BLaER1 (cell line): Measurements from ENCODE around the gene SIRT7.

Experiments
- H3K27ac ChIP-seq: shearing (Covaris generic); formaldehyde crosslinking; 2 replicates; pipeline ENCODE4 v1.8.1; 2022
- H3K27me3 ChIP-seq: shearing (Covaris generic); formaldehyde crosslinking; 2 replicates; pipeline ENCODE4 v1.8.1; 2022
- H3K36me3 ChIP-seq: shearing (Covaris generic); formaldehyde crosslinking; 2 replicates; pipeline ENCODE4 v1.8.1; 2022
- H3K4me1 ChIP-seq: shearing (Covaris generic); formaldehyde crosslinking; 2 replicates; pipeline ENCODE4 v1.8.1; 2022
- H3K4me2 ChIP-seq: shearing (Covaris generic); formaldehyde crosslinking; 2 replicates; pipeline ENCODE4 v1.8.1; 2022
- H3K4me3 ChIP-seq: shearing (Covaris generic); formaldehyde crosslinking; 2 replicates; pipeline ENCODE4 v1.8.1; 2022
- H3K9ac ChIP-seq: shearing (Covaris generic); formaldehyde crosslinking; 2 replicates; pipeline ENCODE4 v1.8.1; 2022
- H3K9me3 ChIP-seq: shearing (Covaris generic); formaldehyde crosslinking; 2 replicates; pipeline ENCODE4 v1.8.1; 2022
- H4K20me1 ChIP-seq: shearing (Covaris generic); formaldehyde crosslinking; 2 replicates; pipeline ENCODE4 v1.8.1; 2022
- Cebpa-rat ChIP-seq: shearing (Covaris generic); IDR thresholded peaks from 2 replicates; pipeline ENCODE4 v1.8.1; 2022

SIRT7 gene

DNA sequence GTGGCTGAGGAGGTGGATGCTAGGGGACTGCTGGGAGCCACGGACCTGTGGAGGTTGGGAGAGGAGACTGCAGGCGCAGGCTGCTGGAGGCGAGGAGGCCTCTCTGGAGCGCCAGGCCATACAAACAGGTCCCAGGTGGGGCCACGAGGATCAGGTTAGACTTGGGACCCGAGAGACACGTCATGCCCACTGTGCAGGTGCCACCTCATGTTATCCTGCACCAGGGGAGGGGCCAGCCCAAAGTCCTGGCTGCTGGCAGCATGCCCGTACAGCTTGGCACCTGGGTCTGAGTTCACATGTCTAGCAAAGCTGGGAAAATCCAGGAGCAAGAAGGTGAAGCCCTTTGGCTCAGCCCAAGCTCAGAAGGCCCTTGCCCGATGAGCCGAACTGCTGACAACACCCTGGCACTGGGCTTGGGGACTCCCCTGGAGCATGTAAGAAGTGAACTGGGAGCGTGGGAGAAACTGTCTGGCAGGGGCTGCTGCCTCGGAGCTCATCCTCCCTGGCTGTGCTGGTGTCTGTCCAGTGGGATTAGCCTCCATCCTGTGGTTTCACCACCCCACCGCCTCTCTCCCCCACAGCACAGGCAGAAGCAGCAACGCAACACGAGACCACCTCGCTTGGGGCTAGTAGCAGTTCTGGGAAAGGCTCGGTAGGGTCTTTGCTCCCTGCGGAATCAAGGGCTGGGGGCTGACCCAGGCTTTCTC lies 52.1 kb downstream of the SIRT7 start:
- Histone ChIP-seq H3K36me3 (peaks cover 75% of the 10 kb centered on the region), H3K27ac (peak overlapping the region; percentile 76), H3K4me1 (peaks cover 81% of the 10 kb centered on the region), H3K9me3 (no peaks in the 10 kb centered on the region), H3K27me3 (no peaks in the 10 kb centered on the region), H3K4me3 (no peak overlapping the region; the same call in 1 of the 2 replicates), H3K9ac (peak overlapping the region; percentile 71), H4K20me1 (peaks cover 80% of the 10 kb centered on the region), H3K4me2 (peak overlapping the region; percentile 83)
- no peak for TF ChIP-seq Cebpa-rat

DNA sequence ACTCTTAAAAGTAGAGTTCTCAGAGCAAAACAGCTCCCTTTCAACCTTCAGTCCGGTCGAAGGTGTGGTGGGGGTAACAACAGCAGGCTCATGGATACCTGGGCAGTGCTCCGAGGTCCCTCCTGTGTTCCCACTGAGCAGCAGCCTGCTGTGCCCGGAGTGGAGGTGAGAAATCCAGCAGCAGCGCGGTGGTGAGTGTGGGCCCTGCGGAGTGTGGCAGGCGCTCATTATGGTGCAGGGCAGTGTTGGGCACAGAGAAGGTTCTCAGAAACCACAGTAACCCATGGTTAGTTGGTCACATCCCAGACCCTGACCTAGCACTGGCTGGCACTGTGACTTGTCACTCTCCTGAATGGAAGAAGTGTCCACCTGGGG lies 52.6 kb downstream of the SIRT7 start:
- peaks cover 75% of the 10 kb centered on the region for H3K36me3 ChIP-seq
- peaks cover 81% of the 10 kb centered on the region for H3K4me1 ChIP-seq
- no peak overlapping the region; the same call in 1 of the 2 replicates for H3K4me3 ChIP-seq

DNA sequence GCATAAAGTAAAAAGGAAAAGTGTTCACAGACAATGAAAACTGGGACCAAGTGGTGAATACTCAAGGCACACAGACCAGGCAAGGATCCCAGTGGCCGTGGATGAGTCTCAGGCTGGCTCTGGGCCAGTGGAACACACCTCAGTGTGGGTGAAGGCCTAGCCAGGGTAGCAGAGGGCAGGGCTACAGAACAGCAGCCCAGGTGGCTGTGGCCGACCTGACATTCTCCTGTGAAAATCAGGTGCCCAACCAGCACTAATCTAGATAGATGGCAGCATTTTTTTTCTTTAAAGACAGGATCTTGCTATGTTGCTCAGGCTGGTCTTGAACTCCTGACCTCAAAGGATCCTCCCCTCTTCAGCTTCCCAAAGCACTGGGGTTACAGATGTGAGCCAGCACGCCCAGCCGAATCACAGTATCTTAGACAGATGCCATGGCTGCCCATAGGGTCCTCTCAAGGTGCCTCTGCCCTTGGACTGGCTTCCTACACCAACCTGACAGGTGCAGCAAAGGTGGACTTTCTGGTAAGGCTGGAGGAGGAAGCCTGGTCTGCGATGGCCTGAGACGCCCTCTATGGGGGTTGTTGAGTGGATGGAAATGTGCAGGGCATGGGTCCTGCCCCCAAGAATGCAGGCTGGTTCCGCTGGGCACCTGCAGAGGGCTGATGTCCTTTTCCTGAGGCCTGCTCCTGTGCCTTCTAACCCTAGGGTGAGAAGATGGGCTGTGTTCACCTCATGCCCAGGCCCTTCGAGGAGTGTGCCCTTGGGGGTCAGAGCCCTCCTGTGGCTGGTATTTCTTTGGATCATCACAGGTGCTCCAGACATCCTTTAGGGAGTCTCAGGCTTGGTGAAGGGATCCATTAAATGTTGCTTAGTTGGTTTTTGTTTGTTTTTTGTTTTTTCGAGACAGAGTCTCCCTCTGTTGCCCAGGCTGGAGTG lies 53.9 kb downstream of the SIRT7 start:
- H3K9ac ChIP-seq = peak overlapping the region; percentile 86
- peaks cover 72% of the 10 kb centered on the region for H4K20me1 ChIP-seq
- no peaks in the 10 kb centered on the region for H3K27me3 ChIP-seq
- H3K4me3 ChIP-seq = no peak overlapping the region
- peaks cover 80% of the 10 kb centered on the region for H3K4me1 ChIP-seq
- peaks cover 72% of the 10 kb centered on the region for H3K36me3 ChIP-seq
- H3K9me3 ChIP-seq = no peaks in the 10 kb centered on the region
- no peak for TF ChIP-seq Cebpa-rat
- peak overlapping the region; percentile 14; the same call in 1 of the 2 replicates for H3K27ac ChIP-seq
- H3K4me2 ChIP-seq = peak overlapping the region; percentile 90

More for the DNA sequence above, 52.6 kb downstream of the SIRT7 start:
- no peak for TF ChIP-seq Cebpa-rat
- H4K20me1 ChIP-seq = peaks cover 75% of the 10 kb centered on the region
- H3K4me2 ChIP-seq = peak overlapping the region; percentile 83
- no peak overlapping the region for H3K27ac ChIP-seq
- H3K9ac ChIP-seq = peak overlapping the region; percentile 71; the same call in 1 of the 2 replicates
- H3K9me3 ChIP-seq = no peaks in the 10 kb centered on the region
- no peaks in the 10 kb centered on the region for H3K27me3 ChIP-seq

DNA sequence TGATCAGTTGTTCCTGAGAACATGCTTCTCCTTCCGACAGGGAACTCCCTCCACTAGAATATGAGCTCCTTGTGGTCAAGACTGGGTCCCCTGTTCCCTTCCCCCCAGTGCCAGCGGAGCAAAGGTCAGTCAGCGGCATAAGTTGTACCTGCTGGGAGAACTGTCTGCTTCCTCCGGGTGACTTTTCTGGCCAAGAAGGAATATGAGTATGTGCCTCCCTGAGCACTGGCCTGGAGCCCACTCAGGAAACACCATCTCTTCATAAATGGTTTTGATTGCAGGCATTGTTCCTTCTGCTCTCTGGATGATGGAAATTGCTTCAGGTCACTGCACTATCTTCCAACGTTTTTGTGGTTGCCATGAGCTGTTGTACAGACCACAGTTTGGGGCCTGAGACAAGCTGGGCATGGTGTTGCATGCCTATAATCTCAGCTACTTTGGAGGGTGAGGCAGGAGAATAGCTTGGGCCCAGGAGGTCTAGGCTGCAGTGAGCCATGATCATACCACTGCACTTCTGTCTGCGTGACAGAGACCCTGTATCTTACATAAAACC lies 54.8 kb downstream of the SIRT7 start:
- no peaks in the 10 kb centered on the region for H3K9me3 ChIP-seq
- H3K9ac ChIP-seq = peak overlapping the region; percentile 86
- H3K4me3 ChIP-seq = no peak overlapping the region
- H3K36me3 ChIP-seq = peaks cover 72% of the 10 kb centered on the region
- H3K4me1 ChIP-seq = peaks cover 81% of the 10 kb centered on the region
- no peaks in the 10 kb centered on the region for H3K27me3 ChIP-seq
- peaks cover 72% of the 10 kb centered on the region for H4K20me1 ChIP-seq
- peak overlapping the region; percentile 14; the same call in 1 of the 2 replicates for H3K27ac ChIP-seq
- H3K4me2 ChIP-seq = peak overlapping the region; percentile 90
- TF ChIP-seq Cebpa-rat = no peak
